Pancreas (tissue), 10 donors: ENCODE measurements around the gene PDE6A. TPM values are rescaled to one million over a fixed set of nuclear protein-coding genes. Genes with fewer than 3 reads are reported as not detected.

ENCODE experiments used
- ATAC-seq, 4 donors: fragments of 200-7000 bp; cut with Tn5 transposase; one replicate each; pipeline versions ENCODE4 v1.8.0 to v1.9.1; 2020; ENCODE audit warnings: mild to moderate bottlenecking in 4 of 4, moderate library complexity in 4 of 4
- DNase-seq, 6 donors: peaks; one replicate each; pipeline ENCODE4 v3.0.0-alpha.2; 2020
- FAIRE-seq: peaks from 2 replicates; lab custom pipeline; 2012; peaks lifted over from hg19 to GRCh38; lab: Jason Lieb, UNC
- H3K27ac ChIP-seq, 4 donors: fragments of 200-600 bp; sonication (generic); 1 replicate in 3 of 4; 2 replicates in 1 of 4; pipeline versions ENCODE4 v1.5.0 to v1.8.0; 2020
- H3K27me3 ChIP-seq, 4 donors: fragments of 200-600 bp; one replicate each; pipeline ENCODE4 v1.8.0; 2021
- H3K36me3 ChIP-seq, 3 donors: fragments of 200-600 bp; sonication (generic) in 1 of 3; one replicate each; pipeline versions ENCODE4 v1.5.0 to v1.8.0; 2020 to 2021
- H3K4me1 ChIP-seq, 3 donors: fragments of 200-600 bp; one replicate each; pipeline ENCODE4 v1.8.0; 2021
- H3K4me3 ChIP-seq, 4 donors: fragments of 200-600 bp; sonication (generic) in 2 of 4; one replicate each; pipeline versions ENCODE4 v1.5.0 to v1.8.0; 2020 to 2021
- H3K9me3 ChIP-seq, 4 donors: fragments of 200-600 bp; one replicate each; pipeline ENCODE4 v1.8.0; 2021
- CTCF ChIP-seq, 4 donors: fragments of 200-600 bp; sonication (generic) in 3 of 4; IDR thresholded peaks; one replicate each; pipeline versions ENCODE4 v1.5.0 to v1.8.0; 2021; ENCODE audit warnings: antibody characterized with exemption in 4 of 4
- WGBS, 2 donors: extraction: QIAGEN DNeasy Blood & Tissue Kit; methylation state at CpG; one replicate each; pipeline ENCODE4 v1.1.7; 2013; 5-methylcytosine and 5-hydroxymethylcytosine counted together
- intact Hi-C, 3 donors: fragments of 100-400 bp; cut with DNase I; formaldehyde crosslinking; loops; one replicate each; pipeline versions ENCODE4 v1.11.1 to v1.14.2; 2022
- polyA plus RNA-seq, 2 donors: library from polyadenylated mRNA; stranded (reverse); fragments of 200-250 nt; gene quantifications; one replicate each; pipeline ENCODE4 v1.2.3, GENCODE V29; 2013
- total RNA-seq, 6 donors: library from RNA; stranded (reverse); fragmentation: NEBNext Ultra II Directional in 4 of 6; extraction: Animal tissue kit (Norgen Biotek cat#: 25700) in 4 of 6; gene quantifications; one replicate each; pipeline versions ENCODE4 v1.2.1 to v1.2.4, GENCODE V29; 2021 to 2023
- donor health status: healthy with polysubstance abuse.
- donor health status: DM: no; HTN: no; CAD: no; lungs with moderate emphysema.
- donor health status: DM: no; HTN: no; CAD: no.
- donor health status: control.
- donor health status: control.
- donor health status: Bipolar disorder and iron deficiency.
- donor health status: DM: yes; HTN: yes; CAD: no.
- donor health status: DM: no; HTN: no; CAD: no.
- donor health status: DM: no; HTN: no; CAD: no.
- donor health status: DM: yes; HTN: yes; CAD: no.

Gene PDE6A
- total and polyA plus RNA-seq, 8 donors: not detected

- Histone ChIP-seq H3K36me3 (no peaks in the 10 kb centered on the region), H3K4me1 (no peaks in the 10 kb centered on the region), H3K27ac (no peak overlapping the region), H3K9me3 (no peaks in the 10 kb centered on the region), H3K4me3 (no peak overlapping the region), H3K27me3 (no peaks in the 10 kb centered on the region)
- intact Hi-C loops: no loop called here
- DNase-seq: no peak
- no peak for TF ChIP-seq CTCF (IDR thresholded peaks at IDR 0.05)
- ATAC-seq: no peak
- WGBS, 2 donors: 73 to 75% methylated on average over 5 of the region's 5 CpGs
- FAIRE-seq: no peak
These were observed 113.1 kb downstream of the PDE6A start for GRCh38 chr5:149831492-149831891.

- ATAC-seq: no peak
- no peaks in the 10 kb centered on the region for H3K27me3 ChIP-seq
- intact Hi-C loops: no loop called here
These were observed 114.0 kb downstream of the PDE6A start for GRCh38 chr5:149830579-149830978.

DNA sequence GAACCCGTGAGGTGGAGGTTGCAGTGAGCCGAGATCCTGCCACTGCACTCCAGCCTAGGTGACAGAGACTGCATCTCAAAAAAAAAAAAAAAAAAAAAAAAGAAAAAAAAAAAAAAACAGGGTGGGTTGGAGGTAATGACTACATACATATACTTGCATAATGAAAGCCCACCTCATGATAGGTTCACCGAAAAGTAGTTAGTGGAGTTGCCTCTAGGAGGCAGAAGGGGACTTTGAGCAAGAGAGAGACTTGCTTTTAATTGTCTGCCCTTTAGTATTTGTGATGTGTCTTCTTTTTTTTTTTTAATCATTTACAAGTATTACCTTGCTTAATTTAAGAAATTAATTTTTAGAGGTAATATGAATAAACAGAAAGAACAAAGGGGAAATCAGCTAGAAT lies 114.6 kb downstream of the PDE6A start:
- 81 to 90% methylated on average over 3 of the region's 3 CpGs for WGBS, 2 donors
- no peaks in the 10 kb centered on the region for H3K27me3 ChIP-seq
- no peak for TF ChIP-seq CTCF (IDR thresholded peaks at IDR 0.05)
- no peak for DNase-seq
- no peaks in the 10 kb centered on the region for H3K4me1 ChIP-seq
- intact Hi-C loops: loop anchor here in 2 of 3 donors (5.0 kb wide), 2 partner anchors 193 to 198 kb away; no protein-coding TSS in a partner anchor
- no peak for FAIRE-seq
- ATAC-seq: no peak
- H3K4me3 ChIP-seq: no peak overlapping the region
- no peak overlapping the region for H3K27ac ChIP-seq
- no peaks in the 10 kb centered on the region for H3K9me3 ChIP-seq
- H3K36me3 ChIP-seq: no peaks in the 10 kb centered on the region

More at GRCh38 chr5:149830579-149830978, 114.0 kb downstream of the PDE6A start:
- H3K9me3 ChIP-seq: no peaks in the 10 kb centered on the region
- H3K4me3 ChIP-seq: no peak overlapping the region
- FAIRE-seq: no peak
- no peak overlapping the region for H3K27ac ChIP-seq
- H3K4me1 ChIP-seq: no peaks in the 10 kb centered on the region
- DNase-seq: no peak
- no peak for TF ChIP-seq CTCF (IDR thresholded peaks at IDR 0.05)
- 86 to 93% methylated on average over 5 of the region's 5 CpGs for WGBS, 2 donors
- no peaks in the 10 kb centered on the region for H3K36me3 ChIP-seq

GRCh38 chr5:149828161-149829011 lies 116.2 kb downstream of the PDE6A start:
- TF ChIP-seq CTCF (IDR thresholded peaks at IDR 0.05): peak; percentile 67 to 90 (median 84)
- 28 to 37% methylated on average over 11 of the region's 11 CpGs for WGBS, 2 donors
- Histone ChIP-seq H3K4me3 (no peak overlapping the region), H3K4me1 (no peaks in the 10 kb centered on the region), H3K36me3 (no peaks in the 10 kb centered on the region), H3K27me3 (no peaks in the 10 kb centered on the region), H3K9me3 (no peaks in the 10 kb centered on the region), H3K27ac (no peak overlapping the region)
- peak in 5 of 6 donors; percentile 63 to 94 (median 81) for DNase-seq
- FAIRE-seq: peak; percentile 69
- intact Hi-C loops: loop anchor here in 2 of 3 donors (5.0 kb wide), 2 partner anchors 191 to 196 kb away; no protein-coding TSS in a partner anchor
- peak; percentile 82 to 95 (median 94) for ATAC-seq

- Histone ChIP-seq H3K27ac (no peak overlapping the region), H3K4me3 (no peak overlapping the region), H3K9me3 (no peaks in the 10 kb centered on the region), H3K27me3 (no peaks in the 10 kb centered on the region), H3K36me3 (no peaks in the 10 kb centered on the region), H3K4me1 (no peaks in the 10 kb centered on the region)
- intact Hi-C loops: loop anchor here (2.0 to 5.0 kb wide), 3 partner anchors 189 to 195 kb away; no protein-coding TSS in a partner anchor
- WGBS, 2 donors: 93 to 95% methylated on average over 5 of the region's 5 CpGs
- FAIRE-seq (no peak), ATAC-seq (no peak), DNase-seq (no peak)
- TF ChIP-seq CTCF (IDR thresholded peaks at IDR 0.05): no peak
These were observed 117.0 kb downstream of the PDE6A start for GRCh38 chr5:149827546-149827945.
